Measurements from ENCODE around the gene SLC2A6. TPM values are rescaled to one million over a fixed set of nuclear protein-coding genes. Genes with fewer than 3 reads are reported as not detected.

Gene SLC2A6
- total RNA-seq, 4 donors from 2014 or later = 1.1 to 3.8 (median 2.5) TPM

GRCh38 chr9:133471551-133472276 lies 7.2 kb downstream of the SLC2A6 start:
- no peak for DNase-seq
- Histone ChIP-seq H3K4me1 (no peaks in the 10 kb centered on the region), H3K9me3 (no peaks in the 10 kb centered on the region), H3K36me3 (peaks cover 5 to 6% of the 10 kb centered on the region in 2 donors), H3K4me3 (replicated peaks in 1 of 3) (no peak overlapping the region), H3K27ac (no peak overlapping the region), H3K27me3 (no peaks in the 10 kb centered on the region)
- intact Hi-C loops (cut with DNase I) = no loop called here
- TF ChIP-seq, protein P1, sequence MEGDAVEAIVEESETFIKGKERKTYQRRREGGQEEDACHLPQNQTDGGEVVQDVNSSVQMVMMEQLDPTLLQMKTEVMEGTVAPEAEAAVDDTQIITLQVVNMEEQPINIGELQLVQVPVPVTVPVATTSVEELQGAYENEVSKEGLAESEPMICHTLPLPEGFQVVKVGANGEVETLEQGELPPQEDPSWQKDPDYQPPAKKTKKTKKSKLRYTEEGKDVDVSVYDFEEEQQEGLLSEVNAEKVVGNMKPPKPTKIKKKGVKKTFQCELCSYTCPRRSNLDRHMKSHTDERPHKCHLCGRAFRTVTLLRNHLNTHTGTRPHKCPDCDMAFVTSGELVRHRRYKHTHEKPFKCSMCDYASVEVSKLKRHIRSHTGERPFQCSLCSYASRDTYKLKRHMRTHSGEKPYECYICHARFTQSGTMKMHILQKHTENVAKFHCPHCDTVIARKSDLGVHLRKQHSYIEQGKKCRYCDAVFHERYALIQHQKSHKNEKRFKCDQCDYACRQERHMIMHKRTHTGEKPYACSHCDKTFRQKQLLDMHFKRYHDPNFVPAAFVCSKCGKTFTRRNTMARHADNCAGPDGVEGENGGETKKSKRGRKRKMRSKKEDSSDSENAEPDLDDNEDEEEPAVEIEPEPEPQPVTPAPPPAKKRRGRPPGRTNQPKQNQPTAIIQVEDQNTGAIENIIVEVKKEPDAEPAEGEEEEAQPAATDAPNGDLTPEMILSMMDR (IDR thresholded peaks at IDR 0.05) = no peak
- TF ChIP-seq POLR2A (IDR thresholded peaks at IDR 0.05) = no peak
- 78 to 91% methylated on average over 17 to 19 of the region's 27 CpGs for WGBS, 2 donors

DNA sequence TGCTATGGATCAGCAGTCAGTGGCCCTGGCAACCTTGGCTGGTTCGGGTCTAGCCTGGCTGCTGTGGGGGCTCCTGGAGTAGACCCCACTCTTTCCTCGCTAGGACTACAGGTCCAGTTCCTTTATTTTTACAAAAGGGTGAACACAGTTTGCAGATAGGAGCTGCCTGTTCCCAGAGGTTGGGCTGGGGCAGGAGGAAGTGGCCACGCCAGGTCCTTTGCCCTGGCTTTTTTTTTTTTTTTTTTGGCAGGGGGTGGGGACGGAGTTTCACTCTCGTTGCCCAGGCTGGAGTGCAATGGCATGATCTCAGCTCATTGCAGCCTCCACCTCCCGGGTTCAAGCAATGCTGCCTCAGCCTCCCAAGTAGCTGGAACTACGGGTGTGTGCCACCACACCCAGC lies 7.9 kb downstream of the SLC2A6 start:
- Histone ChIP-seq H3K4me1 (no peaks in the 10 kb centered on the region), H3K4me3 (replicated peaks in 1 of 3) (no peak overlapping the region), H3K27ac (no peak overlapping the region), H3K9me3 (no peaks in the 10 kb centered on the region), H3K27me3 (no peaks in the 10 kb centered on the region), H3K36me3 (peaks cover 5 to 6% of the 10 kb centered on the region in 2 donors)
- intact Hi-C loops (cut with DNase I) = no loop called here
- TF ChIP-seq, protein P1 (IDR thresholded peaks at IDR 0.05) = no peak
- TF ChIP-seq POLR2A (IDR thresholded peaks at IDR 0.05) = no peak
- no peak for DNase-seq
- 84 to 89% methylated on average over 6 to 7 of the region's 7 CpGs for WGBS, 2 donors

- no peaks in the 10 kb centered on the region for H3K9me3 ChIP-seq
- no peak overlapping the region for H3K27ac ChIP-seq
- intact Hi-C loops (cut with DNase I) = no loop called here
- no peak overlapping the region for H3K4me3 ChIP-seq (replicated peaks in 1 of 3)
- DNase-seq = no peak
- H3K36me3 ChIP-seq = peaks cover 5 to 6% of the 10 kb centered on the region in 2 donors
- H3K4me1 ChIP-seq = no peaks in the 10 kb centered on the region
- TF ChIP-seq, protein P1 (IDR thresholded peaks at IDR 0.05) = no peak
- TF ChIP-seq POLR2A (IDR thresholded peaks at IDR 0.05) = no peak
- WGBS, 2 donors = 88 to 92% methylated on average over 7 to 9 of the region's 16 CpGs
- no peaks in the 10 kb centered on the region for H3K27me3 ChIP-seq
Measured at GRCh38 chr9:133470427-133470924, 8.4 kb downstream of the SLC2A6 start.

DNA sequence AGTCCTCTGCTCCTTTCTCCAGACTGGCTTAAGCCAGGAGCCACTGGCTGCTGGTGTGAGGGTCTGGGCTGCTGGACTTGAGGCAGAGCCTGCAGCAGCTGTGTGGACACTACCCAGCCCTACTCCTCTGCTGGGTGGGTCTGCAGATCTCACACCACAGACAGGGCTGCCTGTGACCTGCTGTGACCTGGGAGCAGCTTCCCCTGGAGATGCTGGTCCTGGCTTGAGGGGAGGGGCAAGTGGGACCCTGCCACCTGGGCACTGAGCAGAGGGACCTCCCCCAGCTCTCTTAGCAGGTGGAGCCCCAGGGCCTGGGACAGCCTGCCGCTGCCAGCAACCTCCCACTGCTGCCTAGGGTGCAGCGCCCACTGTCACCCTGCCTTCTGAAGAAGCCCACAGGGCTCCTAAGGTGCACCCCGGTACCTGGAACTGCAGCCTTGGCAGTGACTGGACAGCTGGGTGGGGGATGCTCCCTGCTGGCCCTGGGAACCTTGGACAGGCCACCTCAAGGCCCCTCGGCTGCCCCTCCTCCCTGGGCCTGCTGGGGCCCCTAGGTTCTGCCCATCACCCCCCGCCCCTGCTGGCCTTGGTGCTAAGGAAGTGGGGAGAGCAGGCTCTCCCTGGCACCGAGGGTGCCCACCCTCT lies 10.0 kb downstream of the SLC2A6 start:
- Histone ChIP-seq H3K4me3 (replicated peaks in 1 of 3) (no peak overlapping the region), H3K4me1 (no peaks in the 10 kb centered on the region), H3K36me3 (peaks cover 5 to 6% of the 10 kb centered on the region in 2 donors), H3K27me3 (no peaks in the 10 kb centered on the region), H3K27ac (no peak overlapping the region), H3K9me3 (no peaks in the 10 kb centered on the region)
- WGBS, 2 donors = 84% methylated on average over 5 of the region's 6 CpGs; no CpG with 5 or more reads in 1 of the 2 donors
- intact Hi-C loops (cut with DNase I) = no loop called here
- no peak for TF ChIP-seq POLR2A (IDR thresholded peaks at IDR 0.05)
- TF ChIP-seq, protein P1 (IDR thresholded peaks at IDR 0.05) = no peak
- DNase-seq = no peak

DNA sequence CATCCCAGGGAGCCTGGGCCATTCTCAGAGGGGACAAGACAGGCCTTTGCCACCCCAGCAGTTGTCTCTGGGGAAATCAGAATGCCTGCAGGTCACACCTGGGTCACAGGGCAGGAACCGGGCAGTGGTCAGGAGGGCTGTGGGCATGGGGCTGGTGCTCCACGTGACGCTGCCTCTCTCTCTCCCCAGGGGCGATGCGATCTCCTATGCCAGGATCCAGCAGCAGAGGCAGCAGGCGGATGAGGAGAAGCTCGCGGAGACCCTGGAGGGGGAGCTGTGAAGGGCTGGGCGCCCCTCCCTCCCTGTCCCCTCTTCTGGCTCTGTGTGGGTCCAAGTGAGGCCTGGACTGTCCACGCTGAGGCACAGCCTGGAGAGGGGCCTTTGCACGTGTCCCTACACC lies 10.5 kb downstream of the SLC2A6 start:
- Histone ChIP-seq H3K27ac (no peak overlapping the region), H3K9me3 (no peaks in the 10 kb centered on the region), H3K4me1 (no peaks in the 10 kb centered on the region), H3K36me3 (peaks cover 5 to 6% of the 10 kb centered on the region in 2 donors), H3K27me3 (no peaks in the 10 kb centered on the region), H3K4me3 (replicated peaks in 1 of 3) (no peak overlapping the region)
- DNase-seq = no peak
- WGBS, 2 donors = 100% methylated on average over 1 to 4 of the region's 11 CpGs
- intact Hi-C loops (cut with DNase I) = no loop called here
- TF ChIP-seq, protein P1 (IDR thresholded peaks at IDR 0.05) = no peak
- TF ChIP-seq POLR2A (IDR thresholded peaks at IDR 0.05) = no peak
